Activated T-helper 1 cell treated with anti-CD3 and anti-CD28 coated beads, Interleukin-2, amount 50 U/mL, for 16 hours (primary cell): ENCODE results near the gene ARHGAP12.
"Not testable (repeated sequence)": the region's sequence is repeated elsewhere in the genome, so short reads cannot be mapped to it uniquely, and the experiment has no call there.

Experiments used
- DNase-seq, 2 donors: peaks; one replicate each; pipeline ENCODE4 v3.0.0-alpha.2; 2020; ENCODE audit warnings: low read depth in 1 of 2, low spot score in 1 of 2

ARHGAP12 gene

GRCh38 chr10:31771331-31771831, 157.2 kb downstream of the ARHGAP12 start:
- no peak for DNase-seq

- DNase-seq: peak in 1 of 2 donors; percentile 29
These were observed 158.2 kb downstream of the ARHGAP12 start for GRCh38 chr10:31770307-31770902.

- DNase-seq: no peak
These were observed 159.1 kb downstream of the ARHGAP12 start for GRCh38 chr10:31769564-31769963.

DNA sequence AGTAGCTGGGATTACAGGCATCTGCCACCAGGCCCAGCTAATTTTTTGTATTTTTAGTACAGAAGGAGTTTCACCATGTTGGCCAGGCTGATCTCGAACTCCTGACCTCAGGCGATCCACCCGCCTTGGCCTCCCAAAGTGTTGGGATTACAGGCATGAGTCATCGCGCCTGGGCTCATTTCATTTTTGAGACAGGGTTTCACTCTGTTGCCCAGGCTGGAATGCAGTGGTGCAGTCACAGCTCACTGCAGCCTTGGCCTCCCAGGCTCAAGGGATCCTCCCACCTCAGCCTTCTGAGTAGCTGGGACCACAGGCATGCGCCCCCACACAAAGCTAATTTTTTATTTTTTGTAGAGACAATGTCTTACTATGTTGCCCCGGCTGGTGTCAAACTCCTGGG, 159.7 kb downstream of the ARHGAP12 start:
- DNase-seq: not testable (repeated sequence)

DNA sequence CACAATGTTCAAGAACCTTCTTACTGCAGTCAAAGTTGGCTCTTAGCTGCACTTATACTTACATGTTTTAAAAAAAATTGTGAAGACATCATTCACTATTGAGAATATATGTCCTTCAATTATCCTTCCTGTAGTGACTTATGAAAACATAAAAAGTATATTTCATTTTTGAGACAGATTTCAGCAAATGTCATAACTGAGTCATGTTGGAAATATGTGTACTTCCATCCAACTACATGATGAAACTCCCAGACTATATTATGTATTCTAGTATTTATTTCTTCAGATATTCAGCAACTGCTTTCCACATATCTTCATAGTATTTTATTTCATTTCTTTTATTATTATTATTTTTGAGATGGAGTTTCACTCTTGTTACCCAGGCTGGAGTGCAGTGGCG, 160.2 kb downstream of the ARHGAP12 start:
- DNase-seq: no peak

- no peak for DNase-seq
These were observed 163.1 kb downstream of the ARHGAP12 start for GRCh38 chr10:31765541-31765940.

GRCh38 chr10:31762316-31762715, 166.3 kb downstream of the ARHGAP12 start:
- no peak for DNase-seq

- no peak for DNase-seq
These were observed 167.5 kb downstream of the ARHGAP12 start for GRCh38 chr10:31761156-31761555.

GRCh38 chr10:31760674-31761081, 168.0 kb downstream of the ARHGAP12 start:
- no peak for DNase-seq

GRCh38 chr10:31759799-31760626, 168.6 kb downstream of the ARHGAP12 start:
- peak; percentile 85 to 92 for DNase-seq

DNA sequence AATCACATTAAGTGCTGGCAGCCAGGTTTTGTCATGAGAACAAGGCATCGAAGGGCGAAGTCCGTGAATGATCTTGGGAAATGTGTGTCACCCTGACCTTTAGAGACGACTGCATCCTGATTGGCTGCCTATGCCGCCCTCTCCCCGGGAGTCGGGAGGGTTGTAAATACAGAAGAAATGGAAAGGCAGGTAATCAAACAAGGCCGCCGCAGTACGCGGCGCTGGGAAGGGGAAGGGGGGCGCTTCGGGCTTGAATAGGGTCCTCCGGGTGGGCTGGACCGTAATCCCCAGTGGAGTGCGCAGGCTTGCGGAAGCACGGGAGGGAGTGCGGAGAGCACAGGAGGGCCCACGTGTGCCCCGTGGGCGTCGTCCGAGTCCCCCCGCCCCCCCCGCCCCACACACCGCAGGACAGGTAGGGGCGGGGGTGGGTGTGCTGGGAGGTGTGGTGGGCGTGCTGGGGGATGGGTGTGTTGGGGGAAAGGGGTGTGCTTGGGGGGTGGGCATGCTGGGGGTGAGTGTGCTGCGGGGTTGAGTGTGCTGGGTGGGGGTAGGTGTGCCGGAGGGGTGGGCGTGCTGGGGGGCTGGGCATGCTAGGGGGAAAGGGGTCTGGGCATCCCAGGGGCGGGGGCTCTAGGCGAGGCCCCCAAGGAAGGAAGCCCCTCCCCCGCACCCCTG, 169.4 kb downstream of the ARHGAP12 start:
- DNase-seq: peak in 1 of 2 donors; percentile 45

DNA sequence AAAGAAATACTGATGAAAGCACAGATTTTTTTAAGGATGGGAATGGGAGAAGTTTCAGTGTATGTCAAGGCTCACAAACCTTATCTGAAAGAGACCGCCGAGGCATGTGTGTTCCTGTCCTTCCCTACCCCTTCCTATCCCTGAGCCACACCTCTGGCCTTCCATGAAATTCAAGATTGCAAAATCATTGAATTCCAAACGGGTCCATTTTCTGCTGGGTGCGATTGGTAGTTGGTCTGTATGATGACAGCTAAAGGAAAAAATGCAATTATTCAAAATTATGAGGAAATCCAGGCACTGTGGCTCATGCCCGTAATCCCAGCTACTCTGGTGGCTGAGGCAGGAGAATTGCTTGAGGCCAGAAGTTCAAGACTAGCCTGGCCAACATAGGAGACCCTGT, 170.1 kb downstream of the ARHGAP12 start:
- DNase-seq: no peak

- no peak for DNase-seq
These were observed 170.8 kb downstream of the ARHGAP12 start for GRCh38 chr10:31757831-31758230.

GRCh38 chr10:31757386-31757791, 171.2 kb downstream of the ARHGAP12 start:
- DNase-seq: no peak

DNA sequence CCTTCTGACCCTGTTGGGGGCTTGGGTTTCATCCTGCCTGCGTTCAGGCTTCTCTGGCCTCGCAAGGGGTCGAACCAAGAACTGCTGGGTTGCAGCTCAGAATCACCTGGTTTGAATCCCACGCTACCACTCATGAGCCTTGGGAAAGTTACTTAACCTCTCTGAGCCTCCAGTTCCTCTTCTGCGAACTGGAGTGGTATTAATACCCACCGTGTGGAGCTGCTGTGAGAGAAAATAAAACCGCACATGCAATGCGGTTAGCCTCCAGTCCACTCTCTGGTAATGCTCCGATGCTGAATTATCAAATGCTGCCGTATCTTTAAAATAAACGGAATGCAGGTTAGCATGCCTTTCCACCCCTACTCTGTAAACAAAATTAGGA, 171.9 kb downstream of the ARHGAP12 start:
- no peak for DNase-seq

GRCh38 chr10:31756101-31756728, 172.4 kb downstream of the ARHGAP12 start:
- no peak for DNase-seq
